Airway epithelial cell (primary cell): ENCODE results near the gene MAGEB18. TPM values are rescaled to one million over a fixed set of nuclear protein-coding genes. Genes with fewer than 3 reads are reported as not detected.

Experiments
- total RNA-seq: library from RNA; depleted of rRNA; stranded (reverse); fragments of >200 nt; gene quantifications from 2 replicates; pipeline ENCODE4 v1.2.3, GENCODE V29; 2015

MAGEB18 gene
- not detected in 2 replicates for total RNA-seq

GRCh38 chrX:26138274-26138673 is at the start of gene MAGEB18:
TSS of gene MAGEB18 (plus strand) at chrX:26138343. CDS start at chrX:26138986, 643 bp downstream.

GRCh38 chrX:26160301-26160700 is 22.2 kb downstream of the MAGEB18 start, which contains the start of gene MAGEB6B:
TSS of gene MAGEB6B (plus strand) at chrX:26160601. CDS start at chrX:26160601, 0 bp downstream.

Other genes with a start within 250 kb of the MAGEB18 start
- gene MAGEB6B, start 22.3 kb downstream of the MAGEB18 start, total RNA-seq = not detected in 2 replicates
- not detected in 2 replicates for gene MAGEB6, start 54.1 kb downstream of the MAGEB18 start, total RNA-seq
- gene MAGEB5, start 77.8 kb downstream of the MAGEB18 start, total RNA-seq = not detected in 2 replicates